HEK293 (cell line): Measurements from ENCODE around the gene PRPH.

Source experiments
- CTCF ChIP-seq: fragments of 450-650 bp; formaldehyde crosslinking; IDR thresholded peaks from 2 replicates; pipeline ENCODE4 v1.5.1; 2016; ENCODE audit warnings: missing biosample characterization, missing genetic modification characterization
- PBX3 ChIP-seq: sonication (generic); formaldehyde crosslinking; IDR thresholded peaks from 2 replicates; pipeline ENCODE4 v1.8.1; 2022; ENCODE audit warnings: mild to moderate bottlenecking, moderate library complexity, missing genetic modification reagents
- REST ChIP-seq: fragments of 450-650 bp; formaldehyde crosslinking; IDR thresholded peaks from 2 replicates; pipeline ENCODE4 v1.5.1; 2016; ENCODE audit warnings: missing biosample characterization, missing genetic modification characterization
- ZNF391 ChIP-seq: fragments of 450-650 bp; formaldehyde crosslinking; IDR thresholded peaks from 2 replicates; pipeline ENCODE4 v1.5.1; 2016; ENCODE audit warnings: low read depth, missing biosample characterization, missing genetic modification characterization, borderline replicate concordance
- ZNF549 ChIP-seq: fragments of 450-650 bp; IDR thresholded peaks from 2 replicates; pipeline ENCODE4 v1.5.1; 2018; ENCODE audit warnings: missing biosample characterization, missing genetic modification characterization, mild to moderate bottlenecking, inconsistent platforms, moderate library complexity

GRCh38 chr12:49296836-49297694 is 2.1 kb downstream of the PRPH start:
- TF ChIP-seq REST (tag by site-specific recombination) (no peak), PBX3 (no peak), CTCF (tag by site-specific recombination) (peak; percentile 86; the same call in 1 of the 2 replicates), ZNF391 (tag by site-specific recombination) (no peak), ZNF549 (tag by site-specific recombination) (no peak)
